H9 (cell line): ENCODE data around the gene LPCAT4. TPM values are rescaled to one million over a fixed set of nuclear protein-coding genes. Genes with fewer than 3 reads are reported as not detected.

Experiments
- DNase-seq: peaks from one replicate; pipeline ENCODE4 v3.0.0-alpha.2; 2017
- H2AFZ ChIP-seq: one replicate; pipeline ENCODE4 v1.6.1; 2013; ENCODE audit warnings: mild to moderate bottlenecking, low read length, control low read depth, moderate library complexity
- H2AK5ac ChIP-seq: 2 replicates; pipeline ENCODE4 v1.6.1; 2013; ENCODE audit warnings: low read length, control low read depth, mixed read lengths; ENCODE audit not compliant: insufficient read length
- H2BK120ac ChIP-seq: one replicate; pipeline ENCODE4 v1.6.1; 2013; ENCODE audit warnings: low read depth, mild to moderate bottlenecking, low read length, control low read depth, inconsistent platforms; ENCODE audit not compliant: poor library complexity, severe bottlenecking
- H2BK12ac ChIP-seq: 2 replicates; pipeline ENCODE4 v1.6.1; 2013; ENCODE audit warnings: low read length, control low read depth, mixed read lengths, low read depth; ENCODE audit not compliant: insufficient read length
- H2BK15ac ChIP-seq: 2 replicates; pipeline ENCODE4 v1.6.1; 2013; ENCODE audit warnings: low read depth, low read length, control low read depth
- H2BK20ac ChIP-seq: one replicate; pipeline ENCODE4 v1.6.1; 2013; ENCODE audit warnings: low read depth, mild to moderate bottlenecking, low read length, control low read depth, inconsistent platforms; ENCODE audit not compliant: poor library complexity, severe bottlenecking
- H2BK5ac ChIP-seq: 2 replicates; pipeline ENCODE4 v1.6.1; 2013; ENCODE audit warnings: low read length, control low read depth, mixed read lengths; ENCODE audit not compliant: insufficient read length
- H3K14ac ChIP-seq: 2 replicates; pipeline ENCODE4 v1.6.1; 2013; ENCODE audit warnings: low read length, control low read depth; ENCODE audit not compliant: insufficient read depth
- H3K18ac ChIP-seq: 2 replicates; pipeline ENCODE4 v1.6.1; 2013; ENCODE audit warnings: low read depth, mild to moderate bottlenecking, mixed read lengths, low read length, control low read depth; ENCODE audit not compliant: insufficient read length
- H3K23ac ChIP-seq: 2 replicates; pipeline ENCODE4 v1.6.1; 2013; ENCODE audit warnings: low read length, control low read depth, mixed read lengths, low read depth; ENCODE audit not compliant: insufficient read length
- H3K23me2 ChIP-seq: 2 replicates; pipeline ENCODE4 v1.6.1; 2013; ENCODE audit warnings: low read depth, mild to moderate bottlenecking, mixed read lengths, low read length, control low read depth; ENCODE audit not compliant: insufficient read length, poor library complexity, severe bottlenecking
- H3K27ac ChIP-seq: 2 replicates; pipeline ENCODE4 v1.5.1; 2013; ENCODE audit warnings: low read length, control low read depth, mixed read lengths, low read depth; ENCODE audit not compliant: insufficient read length
- H3K27me3 ChIP-seq: 2 replicates; pipeline ENCODE4 v1.6.1; 2013; ENCODE audit warnings: low read length, control low read depth, inconsistent platforms; ENCODE audit not compliant: insufficient read depth
- H3K4ac ChIP-seq: 2 replicates; pipeline ENCODE4 v1.6.1; 2013; ENCODE audit warnings: low read depth, mild to moderate bottlenecking, control low read depth, inconsistent platforms, low read length, moderate library complexity
- H3K4me1 ChIP-seq: 2 replicates; pipeline ENCODE4 v1.6.1; 2013; ENCODE audit warnings: low read length, control low read depth, inconsistent platforms; ENCODE audit not compliant: insufficient read depth
- H3K4me2 ChIP-seq: 2 replicates; pipeline ENCODE4 v1.6.1; 2013; ENCODE audit warnings: low read length, control low read depth, mixed read lengths; ENCODE audit not compliant: insufficient read length, insufficient read depth
- H3K56ac ChIP-seq: 2 replicates; pipeline ENCODE4 v1.6.1; 2013; ENCODE audit warnings: low read depth, mild to moderate bottlenecking, mixed read lengths, low read length, control low read depth; ENCODE audit not compliant: insufficient read length
- H3K79me1 ChIP-seq: 2 replicates; pipeline ENCODE4 v1.6.1; 2013; ENCODE audit warnings: low read depth, mild to moderate bottlenecking, moderate library complexity, low read length, control low read depth, inconsistent platforms; ENCODE audit not compliant: insufficient read depth, poor library complexity, severe bottlenecking
- H3K79me2 ChIP-seq: 2 replicates; pipeline ENCODE4 v1.6.1; 2013; ENCODE audit warnings: low read length, control low read depth, inconsistent platforms; ENCODE audit not compliant: insufficient read depth
- H3K9ac ChIP-seq: 2 replicates; pipeline ENCODE4 v1.6.1; 2013; ENCODE audit warnings: low read length, control low read depth, mixed read lengths; ENCODE audit not compliant: insufficient read length; ENCODE audit errors: extremely low read depth
- H3K9me3 ChIP-seq: one replicate; pipeline ENCODE4 v1.6.1; 2013; ENCODE audit warnings: low read depth, low read length, inconsistent platforms; ENCODE audit not compliant: control insufficient read depth
- H3T11ph ChIP-seq: one replicate; pipeline ENCODE4 v1.6.1; 2013; ENCODE audit warnings: mild to moderate bottlenecking, low read length, control low read depth, inconsistent platforms
- H4K20me1 ChIP-seq: one replicate; pipeline ENCODE4 v1.6.1; 2013; ENCODE audit not compliant: control insufficient read depth, insufficient read length, insufficient read depth
- H4K5ac ChIP-seq: 2 replicates; pipeline ENCODE4 v1.6.1; 2013; ENCODE audit warnings: low read depth, mild to moderate bottlenecking, mixed read lengths, low read length, control low read depth; ENCODE audit not compliant: insufficient read length
- H4K8ac ChIP-seq: replicated peaks from 2 replicates; pipeline ENCODE4 v1.6.1; 2013; ENCODE audit warnings: low read length, control low read depth, mixed read lengths, low read depth; ENCODE audit not compliant: insufficient read length
- H4K91ac ChIP-seq: 2 replicates; pipeline ENCODE4 v1.6.1; 2013; ENCODE audit warnings: low read depth, mild to moderate bottlenecking, moderate library complexity, mixed read lengths, low read length, control low read depth; ENCODE audit not compliant: insufficient read length
- H3K27ac Mint-ChIP-seq, 3 experiments: 2 replicates in 2 of 3; 3 replicates in 1 of 3; pipeline ENCODE4 v1.8.0; 2020 to 2021; ENCODE audit warnings: mixed read lengths in 3 of 3, mild to moderate bottlenecking in 1 of 3, moderate library complexity in 1 of 3
- H3K27me3 Mint-ChIP-seq: 2 replicates; pipeline ENCODE4 v1.8.0; 2021; ENCODE audit warnings: low read depth, mild to moderate bottlenecking, moderate library complexity, mixed read lengths
- H3K36me3 Mint-ChIP-seq, 3 experiments: 2 replicates in 2 of 3; 3 replicates in 1 of 3; pipeline ENCODE4 v1.8.0; 2020 to 2021; ENCODE audit warnings: low read depth in 3 of 3, mixed read lengths in 3 of 3; ENCODE audit not compliant: insufficient read depth in 1 of 3
- H3K4me1 Mint-ChIP-seq, 2 experiments: 2 replicates each; pipeline ENCODE4 v1.8.0; 2020; ENCODE audit warnings: mixed read lengths in 2 of 2
- H3K4me3 Mint-ChIP-seq, 2 experiments: 2 replicates in 1 of 2; 3 replicates in 1 of 2; pipeline ENCODE4 v1.8.0; 2020 to 2021; ENCODE audit warnings: mild to moderate bottlenecking in 2 of 2, mixed read lengths in 2 of 2, moderate library complexity in 1 of 2
- H3K9me3 Mint-ChIP-seq, 2 experiments: 2 replicates in 1 of 2; 3 replicates in 1 of 2; pipeline ENCODE4 v1.8.0; 2020; ENCODE audit warnings: mild to moderate bottlenecking in 2 of 2, mixed read lengths in 2 of 2, moderate library complexity in 1 of 2
- CTCF ChIP-seq: fragments of 200-600 bp; sonication (generic); conservative IDR thresholded peaks from 3 replicates; pipeline ENCODE4 v1.8.0; 2021; ENCODE audit warnings: antibody characterized with exemption, mild to moderate bottlenecking
- WGBS: extraction: QIAGEN DNeasy Blood & Tissue Kit; methylation state at CpG from one replicate; pipeline ENCODE4 v1.1.7; 2013; ENCODE audit warnings: missing lambda C conversion rate, low lambda C conversion rate, mixed read lengths; ENCODE audit not compliant: insufficient read length; ENCODE audit errors: extremely low coverage; 5-methylcytosine and 5-hydroxymethylcytosine counted together
- total RNA-seq: library from RNA; stranded (reverse); gene quantifications from 2 replicates; pipeline ENCODE4 v1.2.1, GENCODE V29; 2021

LPCAT4 gene
- total RNA-seq, 1 experiment from 2014 or later = 71.1 TPM

- Histone ChIP-seq H3K4me1 (peaks cover 6% of the 10 kb centered on the region; the same call in 1 of the 2 replicates), H2BK5ac (no peak overlapping the region), H3K18ac (no peak overlapping the region), H3K23me2 (peaks cover 12% of the 10 kb centered on the region), H4K91ac (no peak overlapping the region), H4K20me1 (no peaks in the 10 kb centered on the region), H3K9me3 (no peaks in the 10 kb centered on the region), H3K27me3 (no peaks in the 10 kb centered on the region), H2AFZ (no peak overlapping the region), H3K79me2 (peaks cover 5% of the 10 kb centered on the region; the same call in 1 of the 2 replicates), H3T11ph (no peak overlapping the region), H2BK12ac (no peak overlapping the region), H3K9ac (no peak overlapping the region), H4K8ac (no peak overlapping the region), H3K4ac (no peak overlapping the region), H2BK15ac (no peak overlapping the region), H3K56ac (no peak overlapping the region), H3K23ac (no peak overlapping the region), H3K27ac (no peak overlapping the region), H3K14ac (no peak overlapping the region), H3K79me1 (peaks cover 4% of the 10 kb centered on the region), H4K5ac (no peak overlapping the region), H2AK5ac (no peak overlapping the region), H2BK120ac (no peak overlapping the region), H2BK20ac (no peak overlapping the region), H3K4me2 (no peak overlapping the region)
- no peaks in the 10 kb centered on the region; the same call in none of the 2 replicates for H3K27me3 Mint-ChIP-seq
- TF ChIP-seq CTCF = no peak
- H3K27ac Mint-ChIP-seq = no peak overlapping the region
- no peak overlapping the region for H3K4me3 Mint-ChIP-seq
- DNase-seq = no peak
- no CpG with 5 or more reads among the region's 2 CpGs for WGBS
- peaks cover 19 to 21% of the 10 kb centered on the region in 2 experiments for H3K4me1 Mint-ChIP-seq
- peaks cover 6 to 19% (median 16%) of the 10 kb centered on the region in 3 experiments; a peak in 5 of 7 replicates for H3K36me3 Mint-ChIP-seq
- H3K9me3 Mint-ChIP-seq = peaks cover 18 to 22% of the 10 kb centered on the region in 2 experiments
Measured at GRCh38 chr15:34370129-34370528, 3.1 kb upstream of the LPCAT4 start.
